MM.1S (cell line): ENCODE results near the gene BPIFA1.

Source experiments
- EZH2 ChIP-seq: fragments of 300-600 bp; sonication (generic); optimal IDR thresholded peaks from 2 replicates; pipeline ENCODE3; 2017; ENCODE audit warnings: low read depth, mild to moderate bottlenecking, antibody characterized with exemption, low read length, mixed read lengths
- EZH2phosphoT487 ChIP-seq: fragments of 300-600 bp; sonication (generic); IDR thresholded peaks from 2 replicates; pipeline ENCODE4 v1.6.1; 2018; ENCODE audit warnings: antibody characterized with exemption, low read length
- TF ChIP-seq, protein P1 (sequence below): fragments of 300-600 bp; sonication (generic); IDR thresholded peaks from 2 replicates; pipeline ENCODE4 v1.5.1; 2016; ENCODE audit warnings: antibody characterized with exemption, low read length, mixed read lengths

DNA sequence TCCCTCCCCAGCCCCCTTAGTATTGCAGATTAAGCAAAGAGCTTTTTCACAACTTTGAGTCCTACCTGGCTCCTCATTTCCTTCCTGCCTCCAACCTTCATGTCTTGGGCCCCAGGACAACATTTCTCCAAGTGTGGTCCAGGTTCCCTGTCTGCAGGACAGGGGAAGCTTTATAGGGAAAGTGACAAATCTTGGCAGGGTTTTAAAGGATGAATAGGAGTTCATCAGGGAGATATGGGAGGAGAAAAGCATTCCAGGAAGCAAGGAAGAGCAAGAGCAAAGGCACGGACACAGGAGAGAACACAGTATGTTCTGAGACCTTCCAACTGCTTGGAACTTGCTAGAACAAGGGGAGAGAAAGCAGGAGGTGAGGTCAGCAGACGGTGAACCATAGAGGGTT lies 49.1 kb downstream of the BPIFA1 start:
- TF ChIP-seq, protein P1, sequence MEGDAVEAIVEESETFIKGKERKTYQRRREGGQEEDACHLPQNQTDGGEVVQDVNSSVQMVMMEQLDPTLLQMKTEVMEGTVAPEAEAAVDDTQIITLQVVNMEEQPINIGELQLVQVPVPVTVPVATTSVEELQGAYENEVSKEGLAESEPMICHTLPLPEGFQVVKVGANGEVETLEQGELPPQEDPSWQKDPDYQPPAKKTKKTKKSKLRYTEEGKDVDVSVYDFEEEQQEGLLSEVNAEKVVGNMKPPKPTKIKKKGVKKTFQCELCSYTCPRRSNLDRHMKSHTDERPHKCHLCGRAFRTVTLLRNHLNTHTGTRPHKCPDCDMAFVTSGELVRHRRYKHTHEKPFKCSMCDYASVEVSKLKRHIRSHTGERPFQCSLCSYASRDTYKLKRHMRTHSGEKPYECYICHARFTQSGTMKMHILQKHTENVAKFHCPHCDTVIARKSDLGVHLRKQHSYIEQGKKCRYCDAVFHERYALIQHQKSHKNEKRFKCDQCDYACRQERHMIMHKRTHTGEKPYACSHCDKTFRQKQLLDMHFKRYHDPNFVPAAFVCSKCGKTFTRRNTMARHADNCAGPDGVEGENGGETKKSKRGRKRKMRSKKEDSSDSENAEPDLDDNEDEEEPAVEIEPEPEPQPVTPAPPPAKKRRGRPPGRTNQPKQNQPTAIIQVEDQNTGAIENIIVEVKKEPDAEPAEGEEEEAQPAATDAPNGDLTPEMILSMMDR, result no peak
- TF ChIP-seq EZH2 (no peak), EZH2phosphoT487 (no peak)
